Measurements from ENCODE around the gene NEMP1.

The NEMP1 gene

DNA sequence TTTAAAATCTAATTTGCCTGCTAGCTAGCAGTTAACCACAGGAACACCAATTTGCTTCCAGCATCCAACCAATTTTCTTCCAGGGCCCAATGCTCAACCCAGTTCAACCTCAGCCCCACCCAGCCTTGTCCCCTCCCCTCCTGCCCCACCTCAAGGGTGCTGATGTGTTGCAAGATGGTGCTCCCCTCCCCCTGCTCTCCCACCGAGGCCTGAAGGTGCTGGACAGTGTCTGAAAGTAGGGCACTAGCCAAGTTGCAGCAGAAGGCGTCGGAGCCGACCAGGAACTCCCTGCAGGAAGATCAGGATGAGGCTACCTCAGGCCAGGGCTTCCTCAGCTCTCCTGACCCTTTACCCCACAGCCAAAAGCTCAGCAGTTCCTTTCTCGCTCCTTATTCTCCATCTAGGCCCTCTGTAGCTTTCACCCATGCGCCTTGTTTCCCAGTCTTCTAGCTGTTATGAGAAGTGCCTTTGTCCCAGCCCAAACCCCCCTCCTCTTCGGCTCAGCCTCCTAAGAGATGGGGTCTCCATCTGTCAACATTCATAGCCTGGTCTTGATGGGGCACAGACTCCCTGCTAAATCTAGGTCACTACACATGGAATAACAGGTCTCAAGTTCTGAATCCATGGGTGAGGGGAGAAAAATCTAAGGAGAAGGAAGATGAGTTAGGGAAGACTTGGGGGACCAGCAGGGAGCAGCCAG lies 29.0 kb upstream of the NEMP1 start:
- no peak for DNase-seq

DNA sequence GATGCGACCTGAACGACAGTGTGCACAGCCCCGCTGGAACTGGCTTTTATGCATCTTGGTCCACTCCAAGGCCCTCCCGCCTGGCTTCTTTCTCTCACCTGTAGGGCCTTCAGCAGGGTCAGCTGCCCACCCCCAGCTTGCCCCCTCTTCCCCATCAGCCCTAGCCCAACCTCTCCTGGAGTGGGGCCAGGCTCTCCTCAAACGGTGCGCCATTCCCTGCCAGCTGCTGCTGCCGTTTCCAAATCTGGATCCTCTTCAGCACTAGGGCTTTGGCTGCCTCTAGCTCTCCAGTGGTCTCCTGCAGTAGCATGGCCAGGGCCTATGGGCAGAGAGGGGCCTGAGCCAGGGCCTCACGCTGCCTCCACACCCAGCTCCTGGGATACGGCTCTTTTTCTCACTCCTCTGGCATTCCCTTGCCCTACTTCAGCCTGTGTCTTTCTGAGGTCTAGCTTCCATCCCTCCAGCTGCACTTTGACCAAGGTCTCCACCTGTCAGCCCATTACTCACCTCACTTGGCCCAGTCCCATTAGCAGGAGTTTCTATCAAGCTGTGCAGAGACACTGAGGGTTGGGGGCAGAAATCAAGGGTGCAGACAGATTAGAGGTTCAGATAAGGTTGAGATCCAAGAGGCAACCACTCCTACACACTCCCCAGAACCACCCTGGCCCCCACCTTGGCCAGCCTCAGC lies 27.6 kb upstream of the NEMP1 start:
- no peak for DNase-seq

DNA sequence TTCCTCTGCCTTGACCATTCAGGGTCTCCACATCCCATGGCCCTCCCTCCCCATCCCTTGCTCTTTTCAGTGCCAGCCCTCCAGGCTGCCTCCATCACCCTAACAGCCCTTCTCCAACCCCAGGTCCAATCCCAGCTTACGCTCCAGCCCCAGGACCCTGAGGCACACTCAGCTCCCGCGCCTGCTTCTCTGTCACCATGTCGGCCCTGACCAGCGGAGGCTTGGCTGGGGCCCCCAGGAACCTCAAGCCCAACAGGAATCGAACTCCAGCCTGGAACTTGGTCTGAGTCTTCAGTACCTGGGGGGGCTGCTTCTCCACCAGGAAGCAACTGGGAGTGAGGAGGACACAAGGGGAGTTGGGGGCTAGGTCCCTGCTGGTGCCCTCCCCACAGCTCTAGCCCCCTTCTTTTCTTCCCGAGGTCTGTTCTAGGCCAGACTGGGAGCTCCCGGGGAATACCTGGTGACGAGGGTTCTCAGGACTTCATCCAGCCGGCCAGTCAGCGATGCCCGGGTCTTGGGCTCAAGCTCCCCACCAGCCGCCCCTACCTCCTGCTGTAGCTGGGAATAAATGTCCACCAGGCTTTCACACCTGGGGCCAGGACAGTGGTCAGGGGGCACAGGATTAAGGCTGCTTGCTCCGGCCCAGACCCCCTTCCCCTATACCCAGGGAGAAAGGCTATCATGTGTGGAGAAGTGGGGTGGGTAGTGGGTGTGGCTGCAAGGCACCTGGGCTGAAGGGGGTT lies 26.6 kb upstream of the NEMP1 start:
- DNase-seq: no peak

DNA sequence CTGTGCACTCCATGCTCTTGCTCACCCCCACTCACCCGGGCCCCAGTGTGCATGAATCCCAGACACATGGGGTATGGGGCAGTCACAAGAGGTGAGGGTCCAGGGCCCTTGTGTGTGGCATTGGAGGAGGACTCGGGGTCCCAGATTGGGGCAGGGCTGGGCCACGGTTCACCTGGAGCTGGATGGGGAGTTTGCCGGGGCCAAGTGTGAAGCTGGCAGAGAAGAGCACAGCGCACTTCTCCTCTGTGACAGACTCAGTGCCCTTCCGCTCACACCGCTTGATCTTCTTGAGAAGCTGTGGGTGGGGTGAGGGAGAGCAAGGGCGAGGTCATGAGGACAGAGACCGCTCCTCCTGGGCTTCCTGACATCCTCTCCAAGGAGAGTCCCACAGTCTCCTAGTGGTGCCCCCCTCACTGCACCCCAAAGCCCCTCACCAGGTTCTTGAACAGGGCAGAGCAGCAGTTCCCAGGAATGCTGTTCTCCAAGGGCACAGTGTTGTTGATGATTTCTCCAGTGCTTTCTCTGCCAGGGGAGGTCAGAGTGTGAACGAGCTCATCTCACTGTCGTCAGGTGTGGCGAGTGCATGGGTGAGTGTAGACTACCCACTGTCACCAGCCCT lies 25.8 kb upstream of the NEMP1 start:
- DNase-seq: no peak

DNA sequence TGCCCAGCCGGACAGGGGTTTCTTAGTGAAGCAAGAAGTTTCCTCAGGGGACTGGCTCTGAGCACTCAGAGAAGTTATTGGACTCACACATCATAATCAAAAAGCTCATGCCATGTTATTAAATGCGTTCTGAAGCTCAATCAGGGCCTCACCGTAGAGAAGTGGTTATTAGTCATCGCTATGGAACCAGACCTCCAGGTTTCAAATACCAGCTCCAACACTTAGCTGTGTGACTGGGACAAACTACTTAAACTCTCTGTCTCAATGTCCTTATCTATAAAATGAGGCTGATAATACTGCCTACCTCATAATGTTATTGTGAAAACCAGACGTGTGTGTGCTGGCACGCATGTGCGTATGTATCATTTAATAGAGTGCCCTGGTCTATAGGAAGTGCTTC lies 25.3 kb upstream of the NEMP1 start:
- DNase-seq: no peak

DNA sequence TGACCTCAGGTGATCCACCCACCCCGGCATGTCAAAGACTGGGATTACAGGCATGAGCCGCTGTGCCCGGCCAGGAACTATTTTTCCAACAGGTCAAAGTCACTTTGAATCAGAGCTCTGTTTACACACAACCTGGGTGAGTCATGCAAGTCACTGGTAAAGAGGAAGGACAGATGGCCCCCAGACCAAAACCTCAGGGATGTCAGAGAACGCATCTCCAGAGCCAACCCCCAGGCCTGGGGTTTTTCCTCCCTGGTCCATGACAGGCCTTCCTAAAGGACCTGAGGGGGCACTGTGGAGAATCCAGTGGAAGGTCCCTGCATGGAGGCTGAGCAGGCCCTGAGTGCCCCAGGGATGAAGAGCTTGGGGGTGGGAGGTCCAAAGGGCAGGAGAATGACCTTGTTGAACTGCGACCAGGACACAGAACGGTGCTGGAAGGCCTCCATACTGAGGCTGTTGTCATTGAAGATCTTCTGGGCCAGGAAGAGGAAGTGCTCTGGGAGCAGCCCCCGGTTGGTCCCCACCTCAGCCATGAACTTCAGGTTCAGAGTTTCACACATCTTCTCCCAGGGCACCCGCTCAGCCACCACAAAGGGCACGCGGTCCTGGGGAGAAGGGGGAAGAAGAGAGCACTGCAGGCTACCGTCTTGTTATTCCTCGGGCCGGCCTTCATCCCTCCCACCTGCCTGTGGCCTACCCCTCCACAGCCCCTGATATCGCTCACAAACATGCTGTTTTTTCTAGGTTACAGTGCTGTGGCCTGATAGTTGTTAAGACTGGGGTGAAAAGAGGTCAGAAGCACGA lies 23.5 kb upstream of the NEMP1 start:
- DNase-seq: no peak

GRCh38 chr12:57099766-57100165 lies 21.2 kb upstream of the NEMP1 start:
- DNase-seq: no peak

DNA sequence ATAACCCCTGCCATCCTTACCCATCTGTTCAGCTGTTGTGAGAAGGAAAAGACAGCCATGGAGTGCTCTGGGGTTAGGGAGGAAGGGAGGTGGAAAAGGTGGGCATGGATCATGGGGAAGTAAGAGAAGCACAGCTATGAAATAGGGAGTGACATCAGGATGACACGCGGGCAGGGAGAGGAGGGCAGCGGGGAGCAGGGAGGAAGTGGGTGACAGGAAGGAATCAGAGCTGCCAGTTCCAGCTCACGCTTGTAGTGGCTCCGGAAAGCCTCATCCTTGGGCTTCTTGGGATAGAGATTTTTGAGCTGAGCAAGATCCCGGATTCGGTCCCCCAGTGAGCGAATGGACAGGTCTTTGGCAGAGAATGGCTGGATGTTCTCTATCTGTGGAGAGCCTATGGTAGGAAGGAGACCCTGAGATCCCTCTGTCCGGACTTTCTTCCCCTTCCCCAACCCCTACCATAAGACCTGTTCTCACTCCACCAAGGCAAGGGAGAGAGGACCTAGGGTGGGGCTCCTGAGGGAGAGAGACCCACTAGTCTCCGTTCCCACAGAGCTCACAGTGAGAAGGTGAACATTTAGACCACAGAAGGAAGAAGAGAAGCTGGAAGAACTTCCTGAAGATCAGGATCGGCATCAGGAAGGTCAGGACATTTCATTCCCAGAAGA lies 20.6 kb upstream of the NEMP1 start:
- DNase-seq: no peak

DNA sequence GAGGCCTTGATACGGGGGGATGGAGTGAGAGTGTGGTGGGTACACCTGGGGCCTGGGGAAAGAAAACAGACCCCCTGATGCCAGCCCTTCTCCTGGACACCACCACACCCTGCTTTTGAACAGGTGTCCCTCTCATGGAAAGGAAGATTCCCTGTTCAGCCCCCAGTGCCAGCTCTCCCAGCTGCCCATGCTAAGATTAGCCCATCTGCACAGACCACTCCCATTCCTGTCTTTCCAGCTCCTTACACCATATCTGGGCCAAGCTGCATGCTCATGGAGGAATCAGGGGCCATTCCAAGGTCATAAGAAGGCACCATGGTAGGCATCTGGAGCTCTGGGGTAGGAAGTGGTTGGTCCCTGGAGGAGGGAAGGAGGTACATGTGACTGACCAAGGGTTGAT lies 20.0 kb upstream of the NEMP1 start:
- DNase-seq: no peak

- DNase-seq: no peak
Measured at GRCh38 chr12:57097554-57097835, 18.9 kb upstream of the NEMP1 start.

DNA sequence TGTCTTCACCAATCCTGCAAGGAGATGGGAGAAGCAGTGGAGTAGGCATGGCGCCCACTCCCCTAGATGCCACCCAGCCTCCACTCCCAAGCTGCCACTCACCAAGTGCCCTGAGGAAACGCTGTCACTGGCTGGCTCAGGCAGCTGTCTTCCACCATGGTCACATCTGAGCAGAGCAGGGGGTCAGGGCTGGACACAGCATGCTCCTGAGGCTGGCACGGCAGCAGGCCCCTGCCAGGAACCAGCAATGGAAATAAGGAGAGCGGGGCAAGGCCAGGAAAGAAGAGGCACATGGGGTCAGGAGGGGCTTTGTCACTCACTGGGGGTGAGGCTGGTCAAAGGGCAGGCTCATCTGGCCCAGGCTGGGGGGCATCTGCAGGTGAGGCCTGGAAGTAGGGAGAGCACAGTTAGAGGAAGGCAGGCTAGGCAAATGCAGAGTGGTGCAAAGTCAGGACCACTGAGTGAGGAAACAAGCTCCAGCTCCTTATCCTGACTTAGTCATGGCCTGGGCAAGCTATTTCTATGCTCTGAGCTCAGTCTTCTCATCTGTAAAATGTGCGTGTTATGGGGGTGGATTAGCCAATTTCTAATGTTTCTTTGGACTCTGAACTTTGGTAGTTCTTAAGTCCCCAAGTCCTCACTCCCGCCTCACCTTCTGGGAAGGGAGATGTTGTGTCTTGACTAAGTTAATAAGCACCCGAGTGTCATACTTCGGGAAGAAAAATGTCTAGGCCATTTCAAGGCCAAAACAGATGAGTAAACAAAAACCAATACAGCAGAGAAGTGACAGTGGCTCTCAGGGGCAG lies 18.4 kb upstream of the NEMP1 start:
- no peak for DNase-seq

- DNase-seq: no peak
Measured at GRCh38 chr12:57096099-57096572, 17.5 kb upstream of the NEMP1 start.

- no peak for DNase-seq
Measured at GRCh38 chr12:57095440-57095839, 16.8 kb upstream of the NEMP1 start.

- DNase-seq: no peak
Measured at GRCh38 chr12:57094208-57095160, 15.9 kb upstream of the NEMP1 start.

GRCh38 chr12:57093415-57094207 lies 15.0 kb upstream of the NEMP1 start:
- no peak for DNase-seq

GRCh38 chr12:57092876-57093414 lies 14.4 kb upstream of the NEMP1 start:
- no peak for DNase-seq

DNA sequence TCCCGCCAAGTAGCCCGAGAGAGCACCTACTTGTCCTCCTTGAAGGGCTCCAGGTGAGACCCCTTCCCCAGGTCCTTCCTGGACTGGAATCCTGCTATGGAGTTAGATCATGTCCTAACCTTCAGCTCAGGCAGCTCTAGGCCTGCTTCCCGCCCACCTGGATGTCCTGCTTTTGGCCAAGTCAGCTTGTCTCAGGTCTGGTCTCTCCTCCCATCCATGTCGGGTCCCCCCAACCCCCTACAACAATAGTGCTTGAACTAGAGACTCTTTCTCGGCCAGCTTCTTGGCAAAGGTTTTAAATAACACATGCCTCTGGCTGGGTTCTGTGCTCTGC lies 13.9 kb upstream of the NEMP1 start:
- DNase-seq: no peak

DNA sequence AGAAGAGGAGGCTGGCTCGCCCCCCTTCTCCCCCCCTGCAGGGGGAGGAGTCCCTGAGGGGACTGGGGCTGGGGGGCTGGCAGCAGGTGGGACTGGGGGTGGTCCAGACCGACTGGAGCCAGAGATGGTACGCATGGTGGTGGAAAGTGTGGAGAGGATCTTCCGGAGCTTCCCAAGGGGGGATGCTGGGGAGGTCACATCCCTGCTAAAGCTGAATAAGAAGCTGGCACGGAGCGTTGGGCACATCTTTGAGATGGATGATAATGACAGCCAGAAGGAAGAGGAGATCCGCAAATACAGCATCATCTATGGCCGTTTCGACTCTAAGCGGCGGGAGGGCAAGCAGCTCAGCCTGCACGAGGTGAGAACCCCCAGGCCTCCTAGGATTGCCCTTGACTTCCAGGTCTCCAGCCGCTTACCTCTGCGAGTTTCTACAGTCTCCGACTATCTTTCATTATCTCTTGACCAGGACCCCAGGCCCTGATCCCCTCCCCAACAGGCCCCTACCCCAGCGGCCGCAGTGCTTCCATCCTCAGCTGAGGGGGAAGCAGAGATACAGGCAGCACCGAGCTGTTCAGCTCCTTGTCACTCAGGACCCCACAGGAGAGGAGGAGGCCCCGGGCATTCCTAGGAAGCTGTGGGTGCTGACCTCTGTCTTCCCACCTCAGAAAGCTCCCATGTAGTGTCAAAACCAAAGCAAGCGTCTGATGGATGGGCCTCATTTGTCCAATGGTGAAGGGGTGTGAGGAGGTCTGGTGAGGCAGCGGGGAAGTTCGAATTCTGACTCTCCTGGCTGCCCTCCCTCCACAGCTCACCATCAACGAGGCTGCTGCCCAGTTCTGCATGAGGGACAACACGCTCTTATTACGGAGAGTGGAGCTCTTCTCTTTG lies 13.3 kb upstream of the NEMP1 start:
- DNase-seq: no peak
